Prostate gland (tissue), 2 donors: Measurements from ENCODE around the gene LDHAL6B. TPM values are rescaled to one million over a fixed set of nuclear protein-coding genes. Genes with fewer than 3 reads are reported as not detected.

Experiments used
- DNase-seq: peaks from one replicate; pipeline ENCODE4 v3.0.0-alpha.2; 2019; ENCODE audit warnings: low spot score
- H3K27ac ChIP-seq, 2 donors: fragments of 200-600 bp; sonication (generic); 2 replicates each; pipeline ENCODE4 v1.5.1; 2017 to 2019
- H3K27me3 ChIP-seq: fragments of 200-600 bp; sonication (generic); replicated peaks from 2 replicates; pipeline ENCODE4 v1.5.1; 2019; ENCODE audit not compliant: insufficient read depth
- H3K36me3 ChIP-seq, 2 donors: fragments of 200-600 bp; sonication (generic); 1 replicate in 1 of 2; 2 replicates in 1 of 2; pipeline versions ENCODE4 v1.5.1 to v1.8.1; 2017 to 2019
- H3K4me1 ChIP-seq: fragments of 200-600 bp; sonication (generic); replicated peaks from 2 replicates; pipeline ENCODE4 v1.5.1; 2019
- H3K4me3 ChIP-seq, 2 donors: fragments of 200-600 bp; sonication (generic); 2 replicates each; pipeline ENCODE4 v1.5.1; 2017 to 2019
- H3K9me3 ChIP-seq: fragments of 200-600 bp; sonication (generic); 2 replicates; pipeline ENCODE4 v1.5.1; 2017
- CTCF ChIP-seq, 4 experiments: fragments of 200-600 bp in 2 of 4; fragments of 450-650 bp in 2 of 4; sonication (generic) in 2 of 4; IDR thresholded peaks; 1 replicate in 3 of 4; 2 replicates in 1 of 4; pipeline ENCODE4 v1.5.1; 2016 to 2019; ENCODE audit warnings: antibody characterized with exemption in 4 of 4, mild to moderate bottlenecking in 2 of 4, moderate library complexity in 2 of 4
- POLR2A ChIP-seq: fragments of 450-650 bp; IDR thresholded peaks from one replicate; pipeline ENCODE4 v1.6.1; 2016; ENCODE audit warnings: antibody characterized with exemption, mild to moderate bottlenecking
- POLR2AphosphoS5 ChIP-seq: sonication (generic); formaldehyde crosslinking; IDR thresholded peaks from one replicate; pipeline ENCODE4 v1.6.1; 2017; ENCODE audit warnings: antibody characterized with exemption
- WGBS: methylation state at CpG from one replicate; pipeline ENCODE4 v1.1.5; 2018; 5-methylcytosine and 5-hydroxymethylcytosine counted together
- intact Hi-C: fragments of 100-400 bp; cut with DNase I; formaldehyde crosslinking; loops from one replicate; pipeline ENCODE4 v1.14.2; 2022
- total RNA-seq, 2 donors: library from RNA; depleted of rRNA; stranded (reverse); fragments of >200 nt; gene quantifications; one replicate each; pipeline ENCODE4 v1.1.0, GENCODE V29; 2016

Gene LDHAL6B
- total RNA-seq, 2 donors from 2014 or later, result 6.0 TPM; not detected in 1

GRCh38 chr15:59242649-59243048, 36.0 kb downstream of the LDHAL6B start:
- 89% methylated on average over 2 of the region's 2 CpGs for WGBS
- intact Hi-C loops, result no loop called here
- no peaks in the 10 kb centered on the region for H3K36me3 ChIP-seq
- H3K9me3 ChIP-seq, result no peaks in the 10 kb centered on the region
- no peak overlapping the region for H3K27ac ChIP-seq
- H3K4me1 ChIP-seq, result no peaks in the 10 kb centered on the region
- H3K27me3 ChIP-seq, result no peaks in the 10 kb centered on the region
- no peak for TF ChIP-seq CTCF (IDR thresholded peaks at IDR 0.05)
- no peak for TF ChIP-seq POLR2A
- no peak for TF ChIP-seq POLR2AphosphoS5
- DNase-seq, result no peak
- no peak overlapping the region for H3K4me3 ChIP-seq

GRCh38 chr15:59243622-59244021, 37.0 kb downstream of the LDHAL6B start:
- 87% methylated on average over 5 of the region's 5 CpGs for WGBS

GRCh38 chr15:59244337-59244736, 37.7 kb downstream of the LDHAL6B start:
- Histone ChIP-seq H3K27ac (no peak overlapping the region), H3K36me3 (no peaks in the 10 kb centered on the region), H3K4me1 (no peaks in the 10 kb centered on the region), H3K27me3 (no peaks in the 10 kb centered on the region), H3K9me3 (no peaks in the 10 kb centered on the region), H3K4me3 (no peak overlapping the region)
- no peak for TF ChIP-seq POLR2A
- TF ChIP-seq CTCF (IDR thresholded peaks at IDR 0.05), result no peak
- 90% methylated on average over 3 of the region's 3 CpGs for WGBS
- intact Hi-C loops, result no loop called here
- no peak for DNase-seq

More at GRCh38 chr15:59243622-59244021, 37.0 kb downstream of the LDHAL6B start:
- TF ChIP-seq CTCF (IDR thresholded peaks at IDR 0.05) (no peak), POLR2A (no peak), POLR2AphosphoS5 (no peak)
- Histone ChIP-seq H3K4me3 (no peak overlapping the region), H3K9me3 (no peaks in the 10 kb centered on the region), H3K4me1 (no peaks in the 10 kb centered on the region), H3K27ac (no peak overlapping the region), H3K36me3 (no peaks in the 10 kb centered on the region), H3K27me3 (no peaks in the 10 kb centered on the region)
- intact Hi-C loops, result no loop called here
- DNase-seq, result no peak

GRCh38 chr15:59245559-59245958, 38.9 kb downstream of the LDHAL6B start:
- Histone ChIP-seq H3K4me3 (no peak overlapping the region), H3K9me3 (no peaks in the 10 kb centered on the region), H3K27me3 (no peaks in the 10 kb centered on the region), H3K4me1 (no peaks in the 10 kb centered on the region), H3K27ac (no peak overlapping the region), H3K36me3 (no peaks in the 10 kb centered on the region)
- intact Hi-C loops, result loop anchor here (5.0 kb wide), 2 partner anchors 127 to 247 kb away; partner anchors contain the start of gene MYO1E
- 9% methylated on average over 2 of the region's 2 CpGs for WGBS
- DNase-seq, result no peak
- TF ChIP-seq POLR2AphosphoS5 (no peak), POLR2A (no peak), CTCF (IDR thresholded peaks at IDR 0.05) (no peak)

- peak; percentile 43 for DNase-seq
- intact Hi-C loops, result loop anchor here (5.0 kb wide), 2 partner anchors 125 to 245 kb away; partner anchors contain the start of gene MYO1E
- WGBS, result 11% methylated on average over 2 of the region's 2 CpGs
These were observed 40.7 kb downstream of the LDHAL6B start for GRCh38 chr15:59247364-59247763.

More at GRCh38 chr15:59247364-59247763, 40.7 kb downstream of the LDHAL6B start:
- Histone ChIP-seq H3K4me3 (no peak overlapping the region), H3K9me3 (no peaks in the 10 kb centered on the region), H3K27ac (no peak overlapping the region), H3K4me1 (no peaks in the 10 kb centered on the region), H3K27me3 (no peaks in the 10 kb centered on the region), H3K36me3 (no peaks in the 10 kb centered on the region)
- TF ChIP-seq POLR2AphosphoS5 (peak; percentile 9), POLR2A (no peak), CTCF (IDR thresholded peaks at IDR 0.05) (peak in 3 of 4 experiments; percentile 41 to 65 (median 49))
